Pulmonary artery endothelial cell (primary cell): ENCODE data around the gene MYO9A. TPM values are rescaled to one million over a fixed set of nuclear protein-coding genes. Genes with fewer than 3 reads are reported as not detected.
"Not testable (repeated sequence)": the region's sequence is repeated elsewhere in the genome, so short reads cannot be mapped to it uniquely, and the experiment has no call there.

ENCODE experiments used
- DNase-seq: peaks from one replicate; pipeline ENCODE4 v3.0.0-alpha.2; 2011; ENCODE audit warnings: low read depth, low spot score
- total RNA-seq: library from RNA; depleted of rRNA; stranded (reverse); fragments of >200 nt; gene quantifications from 2 replicates; pipeline ENCODE4 v1.2.3, GENCODE V29; 2014

MYO9A gene
- total RNA-seq, 1 donor from 2014 or later: 21.4 TPM

GRCh38 chr15:72042054-72042453 lies 75.9 kb downstream of the MYO9A start:
- no peak for DNase-seq

GRCh38 chr15:72037321-72037720 lies 80.6 kb downstream of the MYO9A start:
- DNase-seq: no peak

GRCh38 chr15:72034859-72035650 lies 82.9 kb downstream of the MYO9A start:
- no peak for DNase-seq

- no peak for DNase-seq
Measured at GRCh38 chr15:72034351-72034750, 83.6 kb downstream of the MYO9A start.

GRCh38 chr15:72033711-72034110 lies 84.2 kb downstream of the MYO9A start:
- no peak for DNase-seq

GRCh38 chr15:72033285-72033684 lies 84.7 kb downstream of the MYO9A start:
- DNase-seq: no peak

GRCh38 chr15:72021604-72022003 lies 96.3 kb downstream of the MYO9A start:
- DNase-seq: no peak

- DNase-seq: no peak
Measured at GRCh38 chr15:72020799-72021198, 97.2 kb downstream of the MYO9A start.

GRCh38 chr15:72014555-72014954 lies 103.4 kb downstream of the MYO9A start:
- DNase-seq: not testable (repeated sequence)

- DNase-seq: no peak
Measured at GRCh38 chr15:72013703-72014102, 104.2 kb downstream of the MYO9A start.

GRCh38 chr15:72011302-72011942 lies 106.5 kb downstream of the MYO9A start:
- no peak for DNase-seq

- no peak for DNase-seq
Measured at GRCh38 chr15:72009222-72009621, 108.7 kb downstream of the MYO9A start.

GRCh38 chr15:72006382-72006781 lies 111.6 kb downstream of the MYO9A start:
- no peak for DNase-seq

- DNase-seq: no peak
Measured at GRCh38 chr15:72005483-72005882, 112.5 kb downstream of the MYO9A start.

GRCh38 chr15:71999807-72000206 lies 118.1 kb downstream of the MYO9A start:
- DNase-seq: no peak

GRCh38 chr15:71998717-71999116 lies 119.2 kb downstream of the MYO9A start:
- DNase-seq: not testable (repeated sequence)

GRCh38 chr15:71997691-71998090 lies 120.3 kb downstream of the MYO9A start:
- no peak for DNase-seq

- no peak for DNase-seq
Measured at GRCh38 chr15:71975816-71976150, 142.2 kb downstream of the MYO9A start.

- DNase-seq: no peak
Measured at GRCh38 chr15:71974211-71974610, 143.7 kb downstream of the MYO9A start.

GRCh38 chr15:71973366-71973765 lies 144.6 kb downstream of the MYO9A start:
- no peak for DNase-seq

GRCh38 chr15:71971905-71972304 lies 146.0 kb downstream of the MYO9A start:
- DNase-seq: no peak

- no peak for DNase-seq
Measured at GRCh38 chr15:71970435-71970834, 147.5 kb downstream of the MYO9A start.

- no peak for DNase-seq
Measured at GRCh38 chr15:71962537-71962936, 155.4 kb downstream of the MYO9A start.
